C4-2B (cell line): ENCODE data around the gene OSBPL7.

Source experiments
- H3K27ac ChIP-seq: fragments of 450-650 bp; 2 replicates; pipeline ENCODE4 v1.5.1; 2017
- CTCF ChIP-seq: fragments of 450-650 bp; conservative IDR thresholded peaks from 2 replicates; pipeline ENCODE4 v1.5.1; 2017; ENCODE audit warnings: mild to moderate bottlenecking
- ZFX ChIP-seq: fragments of 450-650 bp; IDR thresholded peaks from 2 replicates; pipeline ENCODE4 v1.6.1; 2017

The OSBPL7 gene

GRCh38 chr17:47821031-47821423 lies 567 bp downstream of the OSBPL7 start:
- TF ChIP-seq CTCF (no peak), ZFX (no peak)
- H3K27ac ChIP-seq, result peak overlapping the region; percentile 53

- no peak overlapping the region for H3K27ac ChIP-seq
Measured at GRCh38 chr17:47820033-47820789, 1.4 kb downstream of the OSBPL7 start.

GRCh38 chr17:47819475-47819874 lies 2.1 kb downstream of the OSBPL7 start:
- TF ChIP-seq CTCF (no peak), ZFX (no peak)
- H3K27ac ChIP-seq, result no peak overlapping the region

More at GRCh38 chr17:47820033-47820789, 1.4 kb downstream of the OSBPL7 start:
- TF ChIP-seq CTCF, result no peak
- TF ChIP-seq ZFX, result no peak

GRCh38 chr17:47818002-47818695 lies 3.4 kb downstream of the OSBPL7 start:
- no peak overlapping the region for H3K27ac ChIP-seq
- no peak for TF ChIP-seq CTCF
- TF ChIP-seq ZFX, result no peak

- TF ChIP-seq CTCF, result no peak
- TF ChIP-seq ZFX, result no peak
- H3K27ac ChIP-seq, result no peak overlapping the region
Measured at GRCh38 chr17:47816947-47817346, 4.6 kb downstream of the OSBPL7 start.

GRCh38 chr17:47816111-47816735 lies 5.4 kb downstream of the OSBPL7 start:
- H3K27ac ChIP-seq, result no peak overlapping the region
- TF ChIP-seq ZFX, result no peak
- TF ChIP-seq CTCF, result no peak
